Endothelial cell of umbilical vein (primary cell): ENCODE measurements around the gene F5.

Source experiments
- EZH2 ChIP-seq: IDR thresholded peaks from 2 replicates; pipeline ENCODE4 v1.6.1; 2012; ENCODE audit warnings: borderline replicate concordance, low read depth, mild to moderate bottlenecking, moderate library complexity, low read length, inconsistent platforms; ENCODE audit not compliant: severe bottlenecking
- POLR2AphosphoS5 ChIP-seq: IDR thresholded peaks from 2 replicates; pipeline ENCODE4 v1.6.1; 2012; ENCODE audit warnings: low read depth, mild to moderate bottlenecking, control low read depth, low read length, moderate library complexity; ENCODE audit not compliant: insufficient read depth
- TF ChIP-seq, protein P1 (sequence below): IDR thresholded peaks from 2 replicates; pipeline ENCODE4 v1.6.1; 2011; ENCODE audit not compliant: insufficient read depth, insufficient read length
- TF ChIP-seq, protein P2 (sequence below), 2 donors: IDR thresholded peaks; 1 replicate in 1 of 2; 2 replicates in 1 of 2; pipeline ENCODE4 v1.5.1; 2011; ENCODE audit warnings: low read length in 2 of 2, mild to moderate bottlenecking in 2 of 2, moderate library complexity in 2 of 2, control low read depth in 1 of 2, inconsistent platforms in 1 of 2, low read depth in 1 of 2; ENCODE audit not compliant: insufficient read depth in 1 of 2; ENCODE audit errors: extremely low read depth in 1 of 2

DNA sequence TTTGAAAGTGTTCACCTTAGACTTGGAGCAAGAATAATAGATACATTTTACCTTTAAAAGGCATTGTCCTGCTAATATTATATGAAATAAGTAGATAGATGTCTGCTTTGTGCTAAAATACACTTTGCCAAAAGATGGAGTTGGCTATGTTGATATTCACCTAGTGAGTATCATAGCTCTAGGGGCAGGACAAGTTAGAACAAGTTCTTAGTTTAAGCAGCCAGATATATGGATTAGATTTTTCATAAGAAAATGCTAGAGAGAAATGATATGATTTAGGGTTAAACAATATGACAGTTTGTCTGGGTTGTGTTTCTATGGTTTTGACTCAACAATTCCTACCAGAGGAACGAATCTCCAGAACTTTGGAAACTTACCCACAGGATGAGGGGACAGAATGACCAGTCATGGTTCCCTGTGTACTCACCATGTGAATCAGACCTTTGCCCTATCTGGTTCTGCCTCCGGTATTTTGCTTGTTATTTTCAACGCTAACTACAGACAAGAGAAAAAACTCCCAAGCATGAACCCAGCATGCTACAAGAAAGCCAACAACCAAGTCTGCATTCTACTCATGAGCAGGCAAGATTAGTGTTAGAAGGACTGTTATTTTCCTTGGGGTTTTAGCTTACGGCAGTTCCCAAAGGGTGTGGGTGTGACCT lies 1.7 kb downstream of the F5 start:
- no peak for TF ChIP-seq EZH2
- no peak for TF ChIP-seq POLR2AphosphoS5
- TF ChIP-seq, protein P1, sequence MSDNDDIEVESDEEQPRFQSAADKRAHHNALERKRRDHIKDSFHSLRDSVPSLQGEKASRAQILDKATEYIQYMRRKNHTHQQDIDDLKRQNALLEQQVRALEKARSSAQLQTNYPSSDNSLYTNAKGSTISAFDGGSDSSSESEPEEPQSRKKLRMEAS, result no peak
- TF ChIP-seq, protein P2, sequence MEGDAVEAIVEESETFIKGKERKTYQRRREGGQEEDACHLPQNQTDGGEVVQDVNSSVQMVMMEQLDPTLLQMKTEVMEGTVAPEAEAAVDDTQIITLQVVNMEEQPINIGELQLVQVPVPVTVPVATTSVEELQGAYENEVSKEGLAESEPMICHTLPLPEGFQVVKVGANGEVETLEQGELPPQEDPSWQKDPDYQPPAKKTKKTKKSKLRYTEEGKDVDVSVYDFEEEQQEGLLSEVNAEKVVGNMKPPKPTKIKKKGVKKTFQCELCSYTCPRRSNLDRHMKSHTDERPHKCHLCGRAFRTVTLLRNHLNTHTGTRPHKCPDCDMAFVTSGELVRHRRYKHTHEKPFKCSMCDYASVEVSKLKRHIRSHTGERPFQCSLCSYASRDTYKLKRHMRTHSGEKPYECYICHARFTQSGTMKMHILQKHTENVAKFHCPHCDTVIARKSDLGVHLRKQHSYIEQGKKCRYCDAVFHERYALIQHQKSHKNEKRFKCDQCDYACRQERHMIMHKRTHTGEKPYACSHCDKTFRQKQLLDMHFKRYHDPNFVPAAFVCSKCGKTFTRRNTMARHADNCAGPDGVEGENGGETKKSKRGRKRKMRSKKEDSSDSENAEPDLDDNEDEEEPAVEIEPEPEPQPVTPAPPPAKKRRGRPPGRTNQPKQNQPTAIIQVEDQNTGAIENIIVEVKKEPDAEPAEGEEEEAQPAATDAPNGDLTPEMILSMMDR (IDR thresholded peaks at IDR 0.05; ENCODE audit: extremely low read depth in 1 of 2, insufficient read depth in 1 of 2, low read depth in 1 of 2, low read length in 2 of 2), result no peak
